Stomach (tissue), 9 donors: ENCODE data around the gene CELF2. TPM values are rescaled to one million over a fixed set of nuclear protein-coding genes. Genes with fewer than 3 reads are reported as not detected.

ENCODE experiments used
- DNase-seq, 2 donors: peaks; one replicate each; pipeline versions ENCODE4 v3.0.0 to v3.0.0-alpha.2; 2013 to 2019
- H3K27ac ChIP-seq, 5 donors: fragments of 200-600 bp in 4 of 5; sonication (generic) in 4 of 5; one replicate each; pipeline ENCODE4 v1.5.1; 2013 to 2019; ENCODE audit warnings: mild to moderate bottlenecking in 1 of 5, moderate library complexity in 1 of 5
- H3K27me3 ChIP-seq, 3 donors: fragments of 200-600 bp; sonication (generic); one replicate each; pipeline ENCODE4 v1.5.1; 2017 to 2019; ENCODE audit warnings: mixed run types in 1 of 3
- H3K36me3 ChIP-seq, 4 donors: fragments of 200-600 bp; sonication (generic); 1 replicate in 3 of 4; 2 replicates in 1 of 4; pipeline ENCODE4 v1.5.1; 2016 to 2019
- H3K4me1 ChIP-seq, 4 donors: fragments of 200-600 bp; sonication (generic); one replicate each; pipeline ENCODE4 v1.5.1; 2016 to 2019
- H3K4me3 ChIP-seq, 4 donors: fragments of 200-600 bp; sonication (generic) in 3 of 4; one replicate each; pipeline ENCODE4 v1.5.1; 2016 to 2019; ENCODE audit warnings: mild to moderate bottlenecking in 1 of 4
- H3K9me3 ChIP-seq, 4 donors: fragments of 200-600 bp; sonication (generic); one replicate each; pipeline ENCODE4 v1.5.1; 2016 to 2019
- EP300 ChIP-seq: sonication (generic); formaldehyde crosslinking; IDR thresholded peaks from one replicate; pipeline ENCODE4 v1.6.1; 2017; ENCODE audit warnings: antibody characterized with exemption
- POLR2A ChIP-seq, 4 donors: fragments of 450-650 bp; IDR thresholded peaks; one replicate each; pipeline ENCODE4 v1.6.1; 2016; ENCODE audit warnings: antibody characterized with exemption in 4 of 4, control low read depth in 2 of 4, mild to moderate bottlenecking in 1 of 4, moderate library complexity in 1 of 4
- POLR2AphosphoS5 ChIP-seq, 3 donors: sonication (generic); formaldehyde crosslinking; IDR thresholded peaks; one replicate each; pipeline ENCODE4 v1.6.1; 2016; ENCODE audit warnings: antibody characterized with exemption in 3 of 3
- WGBS, 5 donors: extraction: QIAGEN DNeasy Blood & Tissue Kit in 3 of 5; methylation state at CpG; one replicate each; pipeline versions ENCODE4 v1.1.5 to v1.1.7; 2013 to 2018; 5-methylcytosine and 5-hydroxymethylcytosine counted together
- intact Hi-C: fragments of 100-400 bp; cut with DNase I; formaldehyde crosslinking; loops from one replicate; pipeline ENCODE4 v1.15.1; 2023; ENCODE audit warnings: low total_unique reads
- polyA plus RNA-seq, 3 donors: library from polyadenylated mRNA; stranded (reverse); fragments of 200-250 nt; gene quantifications; one replicate each; pipeline ENCODE4 v1.2.3, GENCODE V29; 2013
- total RNA-seq, 5 donors: library from RNA; depleted of rRNA; stranded (reverse); fragments of >200 nt; gene quantifications; one replicate each; pipeline versions ENCODE4 v1.1.0 to v1.2.3, GENCODE V29; 2014 to 2016
- TF ChIP-seq, protein P1 (sequence below), 7 experiments: fragments of 450-650 bp in 4 of 7; fragments of 200-600 bp in 3 of 7; sonication (generic) in 3 of 7; IDR thresholded peaks; one replicate each; pipeline ENCODE4 v1.5.1; 2016 to 2019; ENCODE audit warnings: antibody characterized with exemption in 7 of 7, control low read depth in 2 of 7, mild to moderate bottlenecking in 1 of 7
- donor health status: healthy with polysubstance abuse.
- donor health status: Bipolar disorder and iron deficiency.
- donor health status: healthy.

The CELF2 gene
- total and polyA plus RNA-seq, 8 donors = 3.9 to 65.3 (median 36.1) TPM

DNA sequence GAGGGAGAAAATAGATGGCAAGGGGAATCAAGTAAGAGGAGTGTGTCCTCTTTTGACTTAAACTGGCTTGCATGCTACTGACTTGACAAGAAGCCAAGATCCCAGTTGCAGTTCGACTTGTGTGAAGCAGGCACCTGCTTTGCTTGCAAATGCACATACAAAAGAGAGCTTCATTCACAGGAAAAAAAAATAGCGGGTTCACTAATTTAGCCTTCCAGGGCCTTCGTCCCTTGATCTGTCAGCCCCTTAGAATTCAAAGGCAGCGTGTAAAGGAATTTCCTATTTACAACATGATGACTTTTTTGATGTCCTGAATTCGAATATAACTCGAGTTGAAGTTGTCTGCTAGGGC lies 192.1 kb downstream of the CELF2 start:
- WGBS, 5 donors = 50 to 62% (median 60%) methylated on average over 6 of the region's 6 CpGs
- TF ChIP-seq EP300 (no peak), POLR2A (IDR thresholded peaks at IDR 0.05) (no peak), POLR2AphosphoS5 (IDR thresholded peaks at IDR 0.05) (no peak)
- TF ChIP-seq, protein P1, sequence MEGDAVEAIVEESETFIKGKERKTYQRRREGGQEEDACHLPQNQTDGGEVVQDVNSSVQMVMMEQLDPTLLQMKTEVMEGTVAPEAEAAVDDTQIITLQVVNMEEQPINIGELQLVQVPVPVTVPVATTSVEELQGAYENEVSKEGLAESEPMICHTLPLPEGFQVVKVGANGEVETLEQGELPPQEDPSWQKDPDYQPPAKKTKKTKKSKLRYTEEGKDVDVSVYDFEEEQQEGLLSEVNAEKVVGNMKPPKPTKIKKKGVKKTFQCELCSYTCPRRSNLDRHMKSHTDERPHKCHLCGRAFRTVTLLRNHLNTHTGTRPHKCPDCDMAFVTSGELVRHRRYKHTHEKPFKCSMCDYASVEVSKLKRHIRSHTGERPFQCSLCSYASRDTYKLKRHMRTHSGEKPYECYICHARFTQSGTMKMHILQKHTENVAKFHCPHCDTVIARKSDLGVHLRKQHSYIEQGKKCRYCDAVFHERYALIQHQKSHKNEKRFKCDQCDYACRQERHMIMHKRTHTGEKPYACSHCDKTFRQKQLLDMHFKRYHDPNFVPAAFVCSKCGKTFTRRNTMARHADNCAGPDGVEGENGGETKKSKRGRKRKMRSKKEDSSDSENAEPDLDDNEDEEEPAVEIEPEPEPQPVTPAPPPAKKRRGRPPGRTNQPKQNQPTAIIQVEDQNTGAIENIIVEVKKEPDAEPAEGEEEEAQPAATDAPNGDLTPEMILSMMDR (IDR thresholded peaks at IDR 0.05) = no peak
- peak in 1 of 2 donors; percentile 51 for DNase-seq
- intact Hi-C loops = no loop called here
- Histone ChIP-seq H3K4me3 (no peak overlapping the region), H3K27ac (peak overlapping the region in 1 of 5 donors; percentile 5), H3K4me1 (peaks cover 0 to 71% (median 9%) of the 10 kb centered on the region in 4 donors), H3K9me3 (no peaks in the 10 kb centered on the region), H3K36me3 (peaks cover 0 to 7% (median 0%) of the 10 kb centered on the region in 4 donors), H3K27me3 (no peaks in the 10 kb centered on the region)

DNA sequence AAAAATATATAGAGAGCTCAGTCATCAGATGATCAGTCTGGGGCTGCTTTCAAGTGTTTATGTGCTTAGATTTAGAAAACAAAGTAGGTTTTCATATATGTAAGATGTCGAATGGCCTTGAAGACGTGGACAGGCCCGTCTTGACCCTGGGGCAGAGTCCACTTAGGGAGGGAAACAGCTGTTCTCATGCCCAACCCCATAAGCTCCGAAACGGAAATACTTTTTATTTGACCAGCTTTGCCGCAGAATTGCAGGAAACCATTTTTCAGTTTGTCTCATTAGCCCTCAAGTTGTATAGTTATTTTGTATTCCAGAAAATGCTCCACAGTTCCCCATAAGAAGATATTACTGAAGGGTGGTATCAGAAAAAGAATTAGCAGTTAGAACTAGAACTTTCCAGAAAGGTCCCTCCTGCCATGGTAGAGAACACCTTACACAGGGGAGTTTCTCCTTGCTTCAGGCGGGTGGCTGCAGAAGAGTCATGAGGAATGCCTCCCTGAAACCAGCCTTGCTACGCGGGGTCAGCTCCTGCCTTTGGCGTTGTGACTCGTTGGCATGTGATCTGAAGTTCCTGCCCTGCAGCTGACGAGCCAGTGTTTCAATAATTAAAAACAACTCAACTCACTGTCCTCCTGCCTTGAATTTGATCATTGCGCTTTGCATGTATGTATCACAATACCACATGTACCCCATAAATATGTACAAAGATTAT lies 192.7 kb downstream of the CELF2 start:
- 60 to 81% (median 69%) methylated on average over 13 of the region's 13 CpGs for WGBS, 5 donors
- Histone ChIP-seq H3K4me1 (peaks cover 0 to 71% (median 7%) of the 10 kb centered on the region in 4 donors), H3K4me3 (no peak overlapping the region), H3K27ac (peak overlapping the region in 1 of 5 donors; percentile 5), H3K27me3 (no peaks in the 10 kb centered on the region), H3K9me3 (no peaks in the 10 kb centered on the region), H3K36me3 (peaks cover 0 to 7% (median 0%) of the 10 kb centered on the region in 4 donors)
- intact Hi-C loops = no loop called here
- DNase-seq = no peak
- no peak for TF ChIP-seq EP300
- no peak for TF ChIP-seq POLR2AphosphoS5 (IDR thresholded peaks at IDR 0.05)
- TF ChIP-seq, protein P1 (IDR thresholded peaks at IDR 0.05) = no peak
- no peak for TF ChIP-seq POLR2A (IDR thresholded peaks at IDR 0.05)

GRCh38 chr10:11212288-11213085 lies 194.8 kb downstream of the CELF2 start:
- Histone ChIP-seq H3K27ac (no peak overlapping the region), H3K36me3 (peaks cover 0 to 5% (median under 1%) of the 10 kb centered on the region in 4 donors), H3K4me1 (peaks cover 0 to 64% (median 10%) of the 10 kb centered on the region in 4 donors), H3K27me3 (no peaks in the 10 kb centered on the region), H3K4me3 (no peak overlapping the region), H3K9me3 (no peaks in the 10 kb centered on the region)
- DNase-seq = no peak
- intact Hi-C loops = no loop called here
- no peak for TF ChIP-seq POLR2A (IDR thresholded peaks at IDR 0.05)
- TF ChIP-seq POLR2AphosphoS5 (IDR thresholded peaks at IDR 0.05) = no peak
- TF ChIP-seq EP300 = no peak
- 65 to 76% (median 67%) methylated on average over 7 of the region's 7 CpGs for WGBS, 5 donors

- Histone ChIP-seq H3K27ac (no peak overlapping the region), H3K27me3 (no peaks in the 10 kb centered on the region), H3K4me1 (peaks cover 0 to 64% (median 10%) of the 10 kb centered on the region in 4 donors), H3K9me3 (no peaks in the 10 kb centered on the region), H3K4me3 (no peak overlapping the region), H3K36me3 (peaks cover 0 to 7% (median 4%) of the 10 kb centered on the region in 4 donors)
- intact Hi-C loops = no loop called here
- 60 to 76% (median 72%) methylated on average over 2 to 4 of the region's 4 CpGs for WGBS, 5 donors
- no peak for DNase-seq
- TF ChIP-seq, protein P1 (IDR thresholded peaks at IDR 0.05) = no peak
- no peak for TF ChIP-seq POLR2AphosphoS5 (IDR thresholded peaks at IDR 0.05)
Observed at GRCh38 chr10:11213137-11213536, 195.5 kb downstream of the CELF2 start.
